Endodermal cell (in vitro differentiated cells): ENCODE measurements around the gene LEKR1. TPM values are rescaled to one million over a fixed set of nuclear protein-coding genes. Genes with fewer than 3 reads are reported as not detected.

ENCODE experiments used
- DNase-seq: peaks from one replicate; pipeline ENCODE4 v3.0.0-alpha.2; 2017
- H3K27ac ChIP-seq: 2 replicates; pipeline ENCODE4 v1.5.1; 2013; ENCODE audit warnings: mild to moderate bottlenecking, low read depth, low read length, moderate library complexity
- H3K27me3 ChIP-seq: 2 replicates; pipeline ENCODE4 v1.6.1; 2013; ENCODE audit warnings: mild to moderate bottlenecking, low read length, moderate library complexity; ENCODE audit not compliant: insufficient read depth, control insufficient read depth, poor library complexity, severe bottlenecking
- H3K36me3 ChIP-seq: 2 replicates; pipeline ENCODE4 v1.7.0; 2013; ENCODE audit warnings: mild to moderate bottlenecking, low read length, moderate library complexity; ENCODE audit not compliant: control insufficient read depth, insufficient read depth
- H3K4me1 ChIP-seq: one replicate; pipeline ENCODE4 v1.7.0; 2013; ENCODE audit warnings: low read length; ENCODE audit not compliant: control insufficient read depth, insufficient read depth
- H3K4me3 ChIP-seq: 2 replicates; pipeline ENCODE4 v1.5.1; 2013; ENCODE audit warnings: mild to moderate bottlenecking, low read length, moderate library complexity
- H3K9ac ChIP-seq: 2 replicates; pipeline ENCODE4 v1.6.1; 2013; ENCODE audit warnings: mild to moderate bottlenecking, low read length, moderate library complexity; ENCODE audit not compliant: poor library complexity, severe bottlenecking; ENCODE audit errors: extremely low read depth
- H3K9me3 ChIP-seq: 2 replicates; pipeline ENCODE4 v1.6.1; 2013; ENCODE audit warnings: mild to moderate bottlenecking, low read length, moderate library complexity; ENCODE audit not compliant: control insufficient read depth
- H3K27ac Mint-ChIP-seq: 2 replicates; pipeline ENCODE4 v1.8.0; 2020; ENCODE audit warnings: mixed read lengths
- H3K27me3 Mint-ChIP-seq: 2 replicates; pipeline ENCODE4 v1.8.0; 2021; ENCODE audit warnings: mild to moderate bottlenecking, mixed read lengths; ENCODE audit not compliant: insufficient read depth
- H3K36me3 Mint-ChIP-seq: 2 replicates; pipeline ENCODE4 v1.8.0; 2020; ENCODE audit warnings: low read depth, mixed read lengths
- H3K4me1 Mint-ChIP-seq: 2 replicates; pipeline ENCODE4 v1.8.0; 2020; ENCODE audit warnings: mixed read lengths
- H3K4me3 Mint-ChIP-seq: 2 replicates; pipeline ENCODE4 v1.8.0; 2020; ENCODE audit warnings: mild to moderate bottlenecking, moderate library complexity, mixed read lengths
- H3K9me3 Mint-ChIP-seq: 2 replicates; pipeline ENCODE4 v1.8.0; 2020; ENCODE audit warnings: mild to moderate bottlenecking, mixed read lengths
- CTCF ChIP-seq: fragments of 200-600 bp; sonication (generic); conservative IDR thresholded peaks from 2 replicates; pipeline ENCODE4 v1.5.0; 2021; ENCODE audit warnings: antibody characterized with exemption, mild to moderate bottlenecking
- WGBS, 2 experiments: methylation state at CpG; one replicate each; pipeline versions ENCODE4 v1.1.5 to v1.1.7; 2013; ENCODE audit warnings: missing lambda C conversion rate in 2 of 2, mixed read lengths in 1 of 2; ENCODE audit not compliant: insufficient coverage in 1 of 2, insufficient read length in 1 of 2; 5-methylcytosine and 5-hydroxymethylcytosine counted together
- total RNA-seq, 2 donors: library from RNA; stranded (reverse); fragmentation: NEBNext Ultra II Directional in 1 of 2; extraction: Animal tissue kit (Norgen Biotek cat#: 25700) in 1 of 2; gene quantifications; 2 replicates in 1 of 2; 3 replicates in 1 of 2; pipeline ENCODE4 v1.2.1, GENCODE V29; 2021

Gene LEKR1
- total RNA-seq, 2 donors from 2014 or later: 1.0 to 1.2 TPM

- Mint-ChIP-seq H3K27me3 (peaks cover 13% of the 10 kb centered on the region), H3K9me3 (no peaks in the 10 kb centered on the region), H3K27ac (no peak overlapping the region), H3K4me1 (peaks cover 19% of the 10 kb centered on the region), H3K4me3 (no peak overlapping the region), H3K36me3 (no peaks in the 10 kb centered on the region)
- Histone ChIP-seq H3K27me3 (no peaks in the 10 kb centered on the region), H3K9ac (no peak overlapping the region), H3K36me3 (no peaks in the 10 kb centered on the region), H3K9me3 (no peaks in the 10 kb centered on the region), H3K27ac (no peak overlapping the region), H3K4me1 (peaks cover 5% of the 10 kb centered on the region), H3K4me3 (no peak overlapping the region)
- no peak for DNase-seq
- WGBS, 2 experiments: 93% methylated on average over 3 of the region's 3 CpGs; no CpG with 5 or more reads in 1 of the 2 experiments
- TF ChIP-seq CTCF: no peak
Observed at GRCh38 chr3:156838035-156838434, 11.9 kb downstream of the LEKR1 start.

- WGBS, 2 experiments: 92 to 100% methylated on average over 1 to 3 of the region's 3 CpGs
- no peak for TF ChIP-seq CTCF
Observed at GRCh38 chr3:156840826-156841689, 14.9 kb downstream of the LEKR1 start.

GRCh38 chr3:156843071-156843808 lies 17.1 kb downstream of the LEKR1 start:
- DNase-seq: no peak
- Mint-ChIP-seq H3K27me3 (peaks cover 4% of the 10 kb centered on the region), H3K27ac (no peak overlapping the region), H3K4me1 (peaks cover 4% of the 10 kb centered on the region), H3K9me3 (no peaks in the 10 kb centered on the region), H3K4me3 (no peak overlapping the region), H3K36me3 (no peaks in the 10 kb centered on the region)
- Histone ChIP-seq H3K4me3 (no peak overlapping the region), H3K9ac (no peak overlapping the region), H3K27ac (no peak overlapping the region), H3K27me3 (no peaks in the 10 kb centered on the region), H3K4me1 (no peaks in the 10 kb centered on the region), H3K36me3 (no peaks in the 10 kb centered on the region), H3K9me3 (no peaks in the 10 kb centered on the region)
- no peak for TF ChIP-seq CTCF
- WGBS, 2 experiments: 80 to 100% methylated on average over 1 to 2 of the region's 2 CpGs

More at GRCh38 chr3:156840826-156841689, 14.9 kb downstream of the LEKR1 start:
- no peak overlapping the region for H3K27ac Mint-ChIP-seq
- H3K27me3 ChIP-seq: no peaks in the 10 kb centered on the region
- no peak overlapping the region for H3K4me3 Mint-ChIP-seq
- H3K9me3 ChIP-seq: no peaks in the 10 kb centered on the region
- no peak overlapping the region for H3K27ac ChIP-seq
- H3K27me3 Mint-ChIP-seq: peaks cover 6% of the 10 kb centered on the region
- H3K4me3 ChIP-seq: no peak overlapping the region
- no peaks in the 10 kb centered on the region for H3K36me3 ChIP-seq
- peaks cover 13% of the 10 kb centered on the region for H3K4me1 Mint-ChIP-seq
- H3K4me1 ChIP-seq: peaks cover 2% of the 10 kb centered on the region
- no peak overlapping the region for H3K9ac ChIP-seq
- H3K36me3 Mint-ChIP-seq: no peaks in the 10 kb centered on the region
- no peaks in the 10 kb centered on the region for H3K9me3 Mint-ChIP-seq
- DNase-seq: no peak
